Activated CD4-positive, alpha-beta T cell treated with anti-CD3 and anti-CD28 coated beads, Interleukin-2, Interleukin-6, amounts not matched to agents 100 ng/mL and 50 ng/mL, durations not matched to agents 16 hours and 8 hours (primary cell): ENCODE data around the gene EIF4E.
"Not testable (repeated sequence)": the region's sequence is repeated elsewhere in the genome, so short reads cannot be mapped to it uniquely, and the experiment has no call there.

Experiments used
- DNase-seq: peaks from one replicate; pipeline ENCODE4 v3.0.0-alpha.2; 2020

Gene EIF4E

GRCh38 chr4:98928505-98929340, at the start of gene EIF4E:
TSS of gene EIF4E (minus strand) at chr4:98929133. CDS start at chr4:98929112, 21 bp downstream.
- peak; percentile 99 for DNase-seq

- no peak for DNase-seq
These were observed 48.6 kb upstream of the EIF4E start for GRCh38 chr4:98977557-98977956.

GRCh38 chr4:98976716-98977115, 47.8 kb upstream of the EIF4E start:
- DNase-seq: no peak

- DNase-seq: no peak
These were observed 41.2 kb upstream of the EIF4E start for GRCh38 chr4:98969878-98970785.

GRCh38 chr4:98967786-98968329, 38.9 kb upstream of the EIF4E start:
- no peak for DNase-seq

GRCh38 chr4:98966926-98967325, 38.0 kb upstream of the EIF4E start:
- no peak for DNase-seq

GRCh38 chr4:98963538-98964433, 34.9 kb upstream of the EIF4E start:
- no peak for DNase-seq

GRCh38 chr4:98961770-98962169, 32.8 kb upstream of the EIF4E start:
- no peak for DNase-seq

- no peak for DNase-seq
These were observed 30.5 kb upstream of the EIF4E start for GRCh38 chr4:98959411-98959810.

- no peak for DNase-seq
These were observed 29.1 kb upstream of the EIF4E start for GRCh38 chr4:98958065-98958464.

- DNase-seq: no peak
These were observed 26.3 kb upstream of the EIF4E start for GRCh38 chr4:98955229-98955628.

- DNase-seq: no peak
These were observed 22.8 kb upstream of the EIF4E start for GRCh38 chr4:98951710-98952109.

GRCh38 chr4:98950925-98951324, 22.0 kb upstream of the EIF4E start:
- no peak for DNase-seq

- no peak for DNase-seq
These were observed 17.4 kb upstream of the EIF4E start for GRCh38 chr4:98946359-98946758.

- no peak for DNase-seq
These were observed 16.4 kb upstream of the EIF4E start for GRCh38 chr4:98945297-98945850.

GRCh38 chr4:98939892-98940298, 11.0 kb upstream of the EIF4E start:
- peak; percentile 36 for DNase-seq

GRCh38 chr4:98939438-98939837, 10.5 kb upstream of the EIF4E start:
- DNase-seq: no peak

- no peak for DNase-seq
These were observed 9.2 kb upstream of the EIF4E start for GRCh38 chr4:98937986-98938720.

- DNase-seq: no peak
These were observed 6.7 kb upstream of the EIF4E start for GRCh38 chr4:98935633-98936032.

- not testable (repeated sequence) for DNase-seq
These were observed 5.9 kb upstream of the EIF4E start for GRCh38 chr4:98934851-98935250.

GRCh38 chr4:98932539-98932938, 3.6 kb upstream of the EIF4E start:
- DNase-seq: peak; percentile 27
